ENCODE measurements around the gene PYROXD2.

DNA sequence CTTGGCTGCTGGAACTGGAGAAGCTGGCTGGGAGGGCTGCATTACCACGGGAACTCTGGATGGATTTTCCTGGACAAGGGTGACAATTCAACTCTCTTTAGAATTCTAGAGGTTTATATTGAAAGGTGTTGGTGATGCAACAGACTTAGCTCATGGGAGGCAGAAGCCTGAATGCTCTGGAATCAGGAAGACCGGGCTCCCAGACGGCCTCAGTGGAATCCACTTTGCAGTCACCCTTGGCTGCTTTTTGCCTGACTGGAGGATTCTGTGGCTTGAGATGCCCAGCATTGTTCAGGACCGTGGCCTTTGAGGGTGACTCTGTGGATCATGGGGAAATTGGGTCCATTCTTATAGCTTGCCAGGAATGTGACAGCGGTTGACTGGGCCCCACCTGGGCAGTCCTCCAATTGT lies 32.3 kb downstream of the PYROXD2 start:
- TF ChIP-seq, protein P1, sequence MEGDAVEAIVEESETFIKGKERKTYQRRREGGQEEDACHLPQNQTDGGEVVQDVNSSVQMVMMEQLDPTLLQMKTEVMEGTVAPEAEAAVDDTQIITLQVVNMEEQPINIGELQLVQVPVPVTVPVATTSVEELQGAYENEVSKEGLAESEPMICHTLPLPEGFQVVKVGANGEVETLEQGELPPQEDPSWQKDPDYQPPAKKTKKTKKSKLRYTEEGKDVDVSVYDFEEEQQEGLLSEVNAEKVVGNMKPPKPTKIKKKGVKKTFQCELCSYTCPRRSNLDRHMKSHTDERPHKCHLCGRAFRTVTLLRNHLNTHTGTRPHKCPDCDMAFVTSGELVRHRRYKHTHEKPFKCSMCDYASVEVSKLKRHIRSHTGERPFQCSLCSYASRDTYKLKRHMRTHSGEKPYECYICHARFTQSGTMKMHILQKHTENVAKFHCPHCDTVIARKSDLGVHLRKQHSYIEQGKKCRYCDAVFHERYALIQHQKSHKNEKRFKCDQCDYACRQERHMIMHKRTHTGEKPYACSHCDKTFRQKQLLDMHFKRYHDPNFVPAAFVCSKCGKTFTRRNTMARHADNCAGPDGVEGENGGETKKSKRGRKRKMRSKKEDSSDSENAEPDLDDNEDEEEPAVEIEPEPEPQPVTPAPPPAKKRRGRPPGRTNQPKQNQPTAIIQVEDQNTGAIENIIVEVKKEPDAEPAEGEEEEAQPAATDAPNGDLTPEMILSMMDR (conservative IDR thresholded peaks at IDR 0.05; ENCODE audit: low read length) = no peak
- TF ChIP-seq EZH2phosphoT487 (IDR thresholded peaks at IDR 0.05; ENCODE audit: borderline replicate concordance, low read depth, low read length) = no peak
